GM12872 (cell line): Measurements from ENCODE around the gene MBP.

Experiments used
- TF ChIP-seq, protein P1 (sequence below): IDR thresholded peaks from 3 replicates; pipeline ENCODE4 v1.5.1; 2011; ENCODE audit warnings: low read depth, mild to moderate bottlenecking, low read length, moderate library complexity; ENCODE audit not compliant: insufficient read depth

MBP gene

DNA sequence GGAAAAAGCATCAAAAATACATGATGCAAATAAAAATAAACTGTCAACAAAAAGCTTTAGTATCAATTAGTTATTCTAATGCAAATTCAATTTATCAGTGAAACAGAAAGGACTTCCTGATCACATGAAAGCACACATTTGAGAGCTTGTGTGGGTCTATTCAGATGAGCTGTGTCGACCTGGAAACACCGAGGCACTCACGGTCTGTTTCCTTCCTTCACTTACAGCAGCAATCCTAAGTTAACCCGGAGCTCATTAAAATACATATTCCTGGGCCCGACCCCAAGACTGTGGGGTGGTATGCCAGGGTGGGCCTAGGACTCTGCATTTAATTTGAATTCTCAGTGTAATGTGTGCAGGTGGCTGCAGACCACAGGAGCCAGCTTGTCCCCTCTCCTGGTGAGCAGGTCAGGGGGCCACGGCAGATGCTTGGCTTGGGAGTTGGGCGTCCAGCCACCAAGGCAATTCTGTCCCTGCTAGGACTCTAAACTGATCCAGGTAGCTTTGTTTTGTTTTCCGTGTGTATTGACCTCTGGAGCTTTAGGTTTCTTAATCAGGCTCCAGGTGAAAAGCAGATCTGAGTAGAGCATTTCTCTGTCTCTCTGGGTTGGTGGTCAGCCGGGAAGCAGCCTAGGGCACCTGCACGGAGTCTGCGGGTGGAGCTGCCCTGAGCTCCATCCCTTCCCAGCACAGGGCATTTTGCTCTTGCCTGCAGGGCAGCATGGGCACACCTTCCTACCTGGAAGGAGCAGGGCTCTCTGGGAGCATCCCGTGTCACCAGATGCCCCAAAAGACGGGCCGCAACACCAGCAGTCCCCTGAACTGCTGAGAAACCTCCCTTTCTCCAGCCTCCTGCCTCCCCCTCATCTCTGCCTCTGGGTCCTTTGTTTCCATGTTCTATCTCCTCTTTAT is 9.0 kb downstream of the MBP start:
- TF ChIP-seq, protein P1, sequence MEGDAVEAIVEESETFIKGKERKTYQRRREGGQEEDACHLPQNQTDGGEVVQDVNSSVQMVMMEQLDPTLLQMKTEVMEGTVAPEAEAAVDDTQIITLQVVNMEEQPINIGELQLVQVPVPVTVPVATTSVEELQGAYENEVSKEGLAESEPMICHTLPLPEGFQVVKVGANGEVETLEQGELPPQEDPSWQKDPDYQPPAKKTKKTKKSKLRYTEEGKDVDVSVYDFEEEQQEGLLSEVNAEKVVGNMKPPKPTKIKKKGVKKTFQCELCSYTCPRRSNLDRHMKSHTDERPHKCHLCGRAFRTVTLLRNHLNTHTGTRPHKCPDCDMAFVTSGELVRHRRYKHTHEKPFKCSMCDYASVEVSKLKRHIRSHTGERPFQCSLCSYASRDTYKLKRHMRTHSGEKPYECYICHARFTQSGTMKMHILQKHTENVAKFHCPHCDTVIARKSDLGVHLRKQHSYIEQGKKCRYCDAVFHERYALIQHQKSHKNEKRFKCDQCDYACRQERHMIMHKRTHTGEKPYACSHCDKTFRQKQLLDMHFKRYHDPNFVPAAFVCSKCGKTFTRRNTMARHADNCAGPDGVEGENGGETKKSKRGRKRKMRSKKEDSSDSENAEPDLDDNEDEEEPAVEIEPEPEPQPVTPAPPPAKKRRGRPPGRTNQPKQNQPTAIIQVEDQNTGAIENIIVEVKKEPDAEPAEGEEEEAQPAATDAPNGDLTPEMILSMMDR, result no peak

DNA sequence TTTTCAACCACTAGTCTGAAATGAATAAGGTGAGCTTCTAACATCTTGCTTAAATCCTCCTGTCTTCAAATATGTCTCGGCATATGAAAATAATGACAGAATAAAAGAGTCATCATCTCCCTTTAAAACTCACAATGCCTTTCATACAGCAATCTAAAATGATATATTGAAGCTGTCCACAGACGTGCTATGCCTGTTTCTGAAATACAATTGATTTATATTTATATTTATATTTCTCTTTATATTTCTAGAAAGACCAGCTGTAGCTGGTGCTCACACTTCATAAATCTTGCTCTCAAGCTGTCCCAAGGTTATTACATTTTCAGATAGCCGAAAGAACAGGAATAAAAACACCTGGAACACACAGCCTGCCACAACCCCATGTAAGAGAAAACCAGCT is 11.1 kb downstream of the MBP start:
- TF ChIP-seq, protein P1, result no peak

DNA sequence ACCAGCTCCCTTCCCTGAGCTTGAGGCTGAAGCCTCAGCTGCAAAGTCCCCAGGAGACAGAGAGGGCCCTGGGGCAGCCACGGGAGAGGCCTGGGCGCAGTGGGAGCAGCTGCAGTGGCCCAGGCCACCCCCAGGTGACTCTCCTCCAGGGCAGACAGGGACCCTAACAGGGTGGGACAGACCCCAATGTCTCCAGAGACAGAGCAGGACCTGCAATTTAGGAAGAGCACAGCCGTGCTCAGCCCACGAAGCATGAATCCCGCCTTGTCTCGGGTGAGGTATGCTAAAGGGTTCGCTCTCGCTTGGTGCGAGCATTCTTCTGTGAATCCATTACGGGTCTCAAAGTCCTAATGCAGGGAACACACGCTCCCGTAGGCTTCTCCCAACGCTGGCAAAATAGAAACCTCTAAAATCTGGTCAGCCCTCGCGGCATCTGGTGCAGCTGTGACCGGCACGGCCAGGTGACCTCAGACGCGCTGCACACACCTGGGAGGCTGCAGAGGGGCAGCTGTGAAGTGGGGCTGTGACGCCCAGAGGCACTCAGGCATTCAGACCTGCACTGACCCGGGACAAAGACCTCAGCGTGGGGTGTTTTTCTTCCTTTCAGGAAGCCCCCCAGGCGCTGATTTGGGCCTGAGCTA is 12.6 kb downstream of the MBP start:
- TF ChIP-seq, protein P1, result no peak

DNA sequence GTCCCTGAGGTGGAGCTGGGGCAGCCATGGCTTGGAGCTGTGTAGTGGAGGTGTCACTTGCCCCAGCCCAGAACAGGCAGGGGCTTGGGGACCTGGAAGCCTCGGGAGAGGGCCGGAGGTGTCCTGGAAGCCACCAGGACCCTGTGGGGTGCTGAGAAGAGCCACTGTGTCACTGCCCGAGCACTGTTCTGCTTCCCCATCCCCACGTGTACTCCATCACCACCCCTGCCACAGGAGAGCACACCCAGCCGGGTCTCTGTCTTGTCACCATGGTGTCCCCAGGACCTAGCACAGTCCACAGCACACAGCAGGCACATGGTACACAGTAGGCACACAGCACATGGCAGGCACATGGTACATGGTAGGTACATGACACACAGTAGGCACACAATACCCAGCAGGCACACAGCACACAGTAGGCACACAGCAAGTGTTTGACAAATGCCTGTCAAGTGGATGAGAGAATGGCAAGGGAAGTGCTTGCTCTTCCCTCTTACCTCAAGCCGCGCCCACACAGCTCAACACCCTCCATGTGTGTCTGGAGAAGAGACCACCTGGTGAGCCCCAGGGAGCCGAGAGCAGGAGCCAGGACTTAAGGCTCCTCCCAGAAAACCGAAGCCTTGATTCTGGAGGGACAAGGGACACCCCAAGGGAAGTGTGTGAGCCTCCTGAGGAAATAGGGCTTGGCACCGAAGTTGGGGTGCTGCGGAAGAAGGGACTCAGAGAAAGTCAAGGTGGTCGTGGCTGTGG is 13.3 kb downstream of the MBP start:
- TF ChIP-seq, protein P1, result no peak

DNA sequence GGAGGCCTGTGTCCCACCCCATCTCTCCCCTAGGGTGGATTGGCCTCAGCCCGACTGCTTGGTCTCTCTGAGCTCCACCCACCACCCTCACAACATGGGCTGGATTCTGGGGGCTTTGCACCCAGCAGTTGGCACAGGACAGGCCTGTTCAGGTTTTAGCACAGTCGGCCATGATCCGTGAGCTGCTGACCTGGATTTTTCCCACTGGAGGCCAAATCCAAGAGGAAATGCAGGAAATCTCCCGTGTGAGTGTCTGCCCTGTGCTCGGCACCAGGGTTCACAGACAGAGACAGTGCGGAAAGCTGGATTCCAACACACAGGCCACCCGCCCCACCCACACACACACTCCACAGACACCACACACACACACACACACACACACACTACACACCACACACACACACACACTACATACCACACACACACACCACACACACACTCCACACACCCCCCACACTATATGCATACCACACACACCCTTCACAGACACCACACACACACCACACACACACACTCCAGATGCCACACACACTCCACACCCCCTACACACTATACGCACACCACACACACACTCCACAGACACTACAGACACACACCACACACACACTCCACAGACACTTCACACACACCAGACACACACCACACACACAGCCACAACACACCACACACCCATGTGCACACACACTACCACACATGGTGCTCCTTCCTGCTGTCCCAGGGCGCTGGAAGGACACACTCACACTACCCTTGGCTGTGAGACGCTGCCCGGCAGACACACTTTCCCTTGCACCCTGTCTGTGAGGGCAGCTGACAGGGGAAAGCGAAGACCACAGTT is 14.1 kb downstream of the MBP start:
- TF ChIP-seq, protein P1, result no peak

DNA sequence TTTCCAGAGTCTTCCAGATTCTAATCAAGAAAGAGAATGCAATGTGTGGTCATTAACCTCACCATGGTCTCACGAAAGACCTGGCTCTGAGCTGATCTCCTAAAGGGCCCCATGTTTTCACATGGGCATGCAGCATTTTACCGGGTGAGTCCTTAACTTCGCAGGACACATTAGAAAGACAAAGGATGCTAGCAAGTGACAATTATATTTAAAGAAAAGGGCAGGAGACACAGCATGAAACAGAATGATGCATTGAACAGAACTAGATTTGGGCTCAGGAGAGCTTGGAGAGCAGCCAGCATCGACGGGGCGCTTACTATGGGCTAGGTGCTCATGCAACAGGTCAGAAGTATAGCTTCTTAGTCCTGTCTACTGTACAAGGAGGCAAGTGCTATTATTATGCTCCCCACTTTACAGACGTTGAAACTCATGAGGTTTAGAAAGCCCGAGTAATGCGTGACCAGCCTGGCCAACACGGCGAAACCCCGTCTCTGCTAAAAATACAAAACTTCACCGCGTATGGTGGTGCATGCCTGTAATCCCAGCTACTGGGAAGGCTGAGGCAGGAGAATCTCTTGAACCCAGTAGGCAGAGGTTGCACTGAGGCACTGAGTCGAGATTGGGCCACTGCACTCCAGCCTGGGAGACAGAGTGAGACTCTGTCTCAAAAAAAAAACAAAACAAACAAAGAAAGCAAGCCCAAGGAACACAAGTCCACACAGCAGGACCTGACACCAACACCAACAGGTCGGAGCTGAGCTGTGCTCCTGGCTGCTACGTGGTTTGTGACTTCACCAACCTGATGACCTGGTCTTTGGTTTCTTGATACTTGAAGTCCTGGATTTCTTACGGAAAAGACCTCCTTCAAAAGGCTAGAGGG is 16.1 kb downstream of the MBP start:
- TF ChIP-seq, protein P1, result no peak
